Skeletal muscle satellite cell (primary cell): ENCODE measurements around the gene MZT2B.
"Not testable (repeated sequence)": the region's sequence is repeated elsewhere in the genome, so short reads cannot be mapped to it uniquely, and the experiment has no call there.

ENCODE experiments used
- H3K27me3 ChIP-seq: 2 replicates; pipeline ENCODE4 v1.7.0; 2013; ENCODE audit warnings: low read length; ENCODE audit not compliant: control insufficient read depth, insufficient read depth
- H3K36me3 ChIP-seq: 2 replicates; pipeline ENCODE4 v1.7.0; 2013; ENCODE audit warnings: mild to moderate bottlenecking, control low read depth, low read length; ENCODE audit not compliant: insufficient read depth
- H3K4me1 ChIP-seq: 2 replicates; pipeline ENCODE4 v1.7.0; 2013; ENCODE audit warnings: low read length; ENCODE audit not compliant: control insufficient read depth, insufficient read depth
- H3K4me2 ChIP-seq: 2 replicates; pipeline ENCODE4 v1.7.0; 2013; ENCODE audit warnings: mild to moderate bottlenecking, low read length
- H3K4me3 ChIP-seq: 2 replicates; pipeline ENCODE4 v1.7.0; 2013; ENCODE audit warnings: low read length
- H3K9ac ChIP-seq: 2 replicates; pipeline ENCODE4 v1.7.0; 2013; ENCODE audit warnings: mild to moderate bottlenecking, low read depth, low read length, moderate library complexity
- H3K9me3 ChIP-seq: replicated peaks from 2 replicates; pipeline ENCODE4 v1.7.0; 2013; ENCODE audit warnings: mild to moderate bottlenecking, control low read depth, low read length

MZT2B gene

GRCh38 chr2:130202518-130202917 lies 20.5 kb downstream of the MZT2B start:
- H3K4me1 ChIP-seq, H3K9me3 ChIP-seq, H3K27me3 ChIP-seq, H3K4me3 ChIP-seq, H3K36me3 ChIP-seq, H3K9ac ChIP-seq, H3K4me2 ChIP-seq: not testable (repeated sequence)

- H3K4me1 ChIP-seq, H3K27me3 ChIP-seq, H3K36me3 ChIP-seq, H3K9ac ChIP-seq, H3K4me3 ChIP-seq, H3K4me2 ChIP-seq, H3K9me3 ChIP-seq: not testable (repeated sequence)
These were observed 21.1 kb downstream of the MZT2B start for GRCh38 chr2:130203150-130203549.

- H3K36me3 ChIP-seq, H3K9ac ChIP-seq, H3K4me2 ChIP-seq, H3K27me3 ChIP-seq, H3K4me1 ChIP-seq, H3K9me3 ChIP-seq, H3K4me3 ChIP-seq: not testable (repeated sequence)
These were observed 25.0 kb downstream of the MZT2B start for GRCh38 chr2:130207051-130207450.

- not testable (repeated sequence) for H3K4me3 ChIP-seq, H3K9ac ChIP-seq, H3K4me2 ChIP-seq, H3K36me3 ChIP-seq, H3K9me3 ChIP-seq, H3K4me1 ChIP-seq, H3K27me3 ChIP-seq
These were observed 37.1 kb downstream of the MZT2B start for GRCh38 chr2:130219147-130219546.

- not testable (repeated sequence) for H3K4me2 ChIP-seq, H3K4me1 ChIP-seq, H3K36me3 ChIP-seq, H3K27me3 ChIP-seq, H3K9me3 ChIP-seq, H3K4me3 ChIP-seq, H3K9ac ChIP-seq
These were observed 38.4 kb downstream of the MZT2B start for GRCh38 chr2:130220505-130220904.

- not testable (repeated sequence) for H3K4me2 ChIP-seq, H3K9ac ChIP-seq, H3K4me3 ChIP-seq, H3K4me1 ChIP-seq, H3K9me3 ChIP-seq, H3K27me3 ChIP-seq, H3K36me3 ChIP-seq
These were observed 40.5 kb downstream of the MZT2B start for GRCh38 chr2:130222523-130222922.

- H3K9me3 ChIP-seq, H3K36me3 ChIP-seq, H3K4me1 ChIP-seq, H3K4me2 ChIP-seq, H3K27me3 ChIP-seq, H3K4me3 ChIP-seq, H3K9ac ChIP-seq: not testable (repeated sequence)
These were observed 45.9 kb downstream of the MZT2B start for GRCh38 chr2:130228005-130228404.

GRCh38 chr2:130228467-130229160 lies 46.6 kb downstream of the MZT2B start:
- H3K36me3 ChIP-seq, H3K9ac ChIP-seq, H3K27me3 ChIP-seq, H3K4me1 ChIP-seq, H3K4me3 ChIP-seq, H3K4me2 ChIP-seq, H3K9me3 ChIP-seq: not testable (repeated sequence)

- H3K9me3 ChIP-seq, H3K4me2 ChIP-seq, H3K4me3 ChIP-seq, H3K36me3 ChIP-seq, H3K4me1 ChIP-seq, H3K9ac ChIP-seq, H3K27me3 ChIP-seq: not testable (repeated sequence)
These were observed 47.1 kb downstream of the MZT2B start for GRCh38 chr2:130229161-130229510.

GRCh38 chr2:130230376-130230775 lies 48.3 kb downstream of the MZT2B start:
- not testable (repeated sequence) for H3K9me3 ChIP-seq, H3K4me3 ChIP-seq, H3K36me3 ChIP-seq, H3K9ac ChIP-seq, H3K4me2 ChIP-seq, H3K4me1 ChIP-seq, H3K27me3 ChIP-seq

GRCh38 chr2:130230907-130231306 lies 48.8 kb downstream of the MZT2B start:
- not testable (repeated sequence) for H3K4me3 ChIP-seq, H3K27me3 ChIP-seq, H3K9ac ChIP-seq, H3K4me1 ChIP-seq, H3K36me3 ChIP-seq, H3K4me2 ChIP-seq, H3K9me3 ChIP-seq

GRCh38 chr2:130231656-130232055 lies 49.6 kb downstream of the MZT2B start:
- H3K4me1 ChIP-seq, result no peaks in the 10 kb centered on the region
- no peaks in the 10 kb centered on the region for H3K9me3 ChIP-seq

More at GRCh38 chr2:130231656-130232055, 49.6 kb downstream of the MZT2B start:
- Histone ChIP-seq H3K27me3 (no peaks in the 10 kb centered on the region), H3K4me3 (no peak overlapping the region), H3K9ac (no peak overlapping the region), H3K4me2 (no peak overlapping the region), H3K36me3 (no peaks in the 10 kb centered on the region)
